DND-41 (cell line): ENCODE data around the gene FBXL20.
"Not testable (repeated sequence)": the region's sequence is repeated elsewhere in the genome, so short reads cannot be mapped to it uniquely, and the experiment has no call there.

Experiments used
- CTCF ChIP-seq: IDR thresholded peaks from 2 replicates; pipeline ENCODE4 v1.5.1; 2012; ENCODE audit warnings: borderline replicate concordance, low read length, moderate library complexity, mild to moderate bottlenecking; ENCODE audit not compliant: poor library complexity, severe bottlenecking; ENCODE audit errors: extremely low read depth
- EZH2 ChIP-seq: IDR thresholded peaks from 3 replicates; pipeline ENCODE4 v1.6.1; 2012; ENCODE audit warnings: borderline replicate concordance, low read depth, mild to moderate bottlenecking, moderate library complexity, low read length, inconsistent platforms; ENCODE audit not compliant: severe bottlenecking

- TF ChIP-seq EZH2, CTCF: not testable (repeated sequence)
Observed at GRCh38 chr17:39334008-39334744, 67.2 kb downstream of the FBXL20 start.
